BE2C (cell line): ENCODE data around the gene BLID.

Experiments used
- DNase-seq: peaks from one replicate; pipeline ENCODE4 v3.0.0-alpha.2; 2020
- H3K27me3 ChIP-seq: fragments of 250-450 bp; sonication (Bioruptor Pico); 2 replicates; pipeline ENCODE4 v1.5.1; 2020; ENCODE audit warnings: mild to moderate bottlenecking
- H3K36me3 ChIP-seq: fragments of 250-450 bp; sonication (Bioruptor Pico); 2 replicates; pipeline ENCODE4 v1.5.1; 2020; ENCODE audit warnings: mild to moderate bottlenecking
- H3K4me1 ChIP-seq: fragments of 250-450 bp; sonication (Bioruptor Pico); 2 replicates; pipeline ENCODE4 v1.5.1; 2020
- H3K4me3 ChIP-seq: 2 replicates; pipeline ENCODE4 v1.5.1; 2011; ENCODE audit warnings: low read depth, low read length
- H3K9me3 ChIP-seq: fragments of 250-450 bp; sonication (Bioruptor Pico); 2 replicates; pipeline ENCODE4 v1.5.1; 2020
- CTCF ChIP-seq: IDR thresholded peaks from 2 replicates; pipeline ENCODE4 v1.5.1; 2012; ENCODE audit warnings: mild to moderate bottlenecking, low read depth, low read length

Gene BLID

GRCh38 chr11:122154227-122154626 is 38.2 kb upstream of the BLID start:
- Histone ChIP-seq H3K4me3 (no peak overlapping the region), H3K9me3 (no peaks in the 10 kb centered on the region), H3K4me1 (no peaks in the 10 kb centered on the region), H3K36me3 (no peaks in the 10 kb centered on the region), H3K27me3 (peaks cover 5% of the 10 kb centered on the region; the same call in 1 of the 2 replicates)
- no peak for TF ChIP-seq CTCF
- DNase-seq = no peak

GRCh38 chr11:122153746-122154145 is 37.7 kb upstream of the BLID start:
- Histone ChIP-seq H3K36me3 (no peaks in the 10 kb centered on the region), H3K4me1 (no peaks in the 10 kb centered on the region), H3K9me3 (no peaks in the 10 kb centered on the region), H3K4me3 (no peak overlapping the region), H3K27me3 (peaks cover 5% of the 10 kb centered on the region; the same call in 1 of the 2 replicates)
- no peak for DNase-seq
- no peak for TF ChIP-seq CTCF

GRCh38 chr11:122150216-122151124 is 34.5 kb upstream of the BLID start:
- no peaks in the 10 kb centered on the region for H3K9me3 ChIP-seq
- no peak for TF ChIP-seq CTCF
- no peaks in the 10 kb centered on the region for H3K4me1 ChIP-seq
- peaks cover 9% of the 10 kb centered on the region for H3K27me3 ChIP-seq
- no peak overlapping the region for H3K4me3 ChIP-seq
- no peak for DNase-seq
- no peaks in the 10 kb centered on the region for H3K36me3 ChIP-seq

- peaks cover 9% of the 10 kb centered on the region for H3K27me3 ChIP-seq
- no peaks in the 10 kb centered on the region for H3K4me1 ChIP-seq
- no peaks in the 10 kb centered on the region for H3K36me3 ChIP-seq
- H3K4me3 ChIP-seq = no peak overlapping the region
- no peak for TF ChIP-seq CTCF
- no peak for DNase-seq
- H3K9me3 ChIP-seq = no peaks in the 10 kb centered on the region
These were observed 33.2 kb upstream of the BLID start for GRCh38 chr11:122149202-122149601.

- no peaks in the 10 kb centered on the region for H3K36me3 ChIP-seq
- H3K4me3 ChIP-seq = no peak overlapping the region
- no peaks in the 10 kb centered on the region for H3K4me1 ChIP-seq
- TF ChIP-seq CTCF = no peak
- peaks cover 9% of the 10 kb centered on the region for H3K27me3 ChIP-seq
- H3K9me3 ChIP-seq = no peaks in the 10 kb centered on the region
- DNase-seq = no peak
These were observed 30.5 kb upstream of the BLID start for GRCh38 chr11:122146475-122146874.

GRCh38 chr11:122145715-122146274 is 29.8 kb upstream of the BLID start:
- peaks cover 9% of the 10 kb centered on the region for H3K27me3 ChIP-seq
- no peaks in the 10 kb centered on the region for H3K4me1 ChIP-seq
- H3K36me3 ChIP-seq = no peaks in the 10 kb centered on the region
- H3K4me3 ChIP-seq = no peak overlapping the region
- H3K9me3 ChIP-seq = no peaks in the 10 kb centered on the region
- TF ChIP-seq CTCF = no peak
- no peak for DNase-seq
